Activated CD4-positive, alpha-beta T cell treated with anti-CD3 and anti-CD28 coated beads, Interleukin-2, amount 50 U/mL, for 4 hours (primary cell): ENCODE results near the gene RASSF1.

Source experiments
- DNase-seq, 2 experiments: peaks; one replicate each; pipeline ENCODE4 v3.0.0-alpha.2; 2020

RASSF1 gene

GRCh38 chr3:50365080-50365841, 24.6 kb upstream of the RASSF1 start:
- DNase-seq, result peak; percentile 94 to 95

GRCh38 chr3:50364573-50365079, 24.0 kb upstream of the RASSF1 start:
- no peak for DNase-seq

GRCh38 chr3:50359760-50360110, 19.1 kb upstream of the RASSF1 start:
- no peak for DNase-seq

GRCh38 chr3:50358911-50359759, 18.5 kb upstream of the RASSF1 start, which contains the start of gene TMEM115:
Gene TMEM115, minus strand, starts transcription at chr3:50359521. Its CDS starts 458 bp downstream, at chr3:50359063.
- DNase-seq, result peak; percentile 92 to 93

- no peak for DNase-seq
Measured at GRCh38 chr3:50358355-50358910, 17.8 kb upstream of the RASSF1 start.

DNA sequence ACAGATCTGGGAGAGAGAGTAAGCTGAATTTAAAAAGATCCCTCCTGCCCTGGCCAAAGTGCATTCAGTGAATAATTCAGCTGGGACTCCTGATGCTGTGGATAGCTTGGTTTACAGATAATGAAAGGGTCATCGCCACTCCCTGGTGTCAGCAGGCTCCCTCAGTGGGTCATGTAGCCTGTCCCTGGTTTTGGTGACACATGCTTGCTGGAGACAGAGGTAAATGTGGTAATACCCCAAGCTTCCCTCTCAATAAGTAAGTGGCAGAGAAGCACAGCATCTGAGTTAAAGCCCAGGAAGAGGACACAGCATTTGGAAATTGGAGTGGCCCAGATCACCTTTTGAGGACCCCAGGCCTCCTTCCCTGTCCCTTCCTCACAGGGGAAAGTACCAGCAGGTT, 16.8 kb upstream of the RASSF1 start:
- no peak for DNase-seq

DNA sequence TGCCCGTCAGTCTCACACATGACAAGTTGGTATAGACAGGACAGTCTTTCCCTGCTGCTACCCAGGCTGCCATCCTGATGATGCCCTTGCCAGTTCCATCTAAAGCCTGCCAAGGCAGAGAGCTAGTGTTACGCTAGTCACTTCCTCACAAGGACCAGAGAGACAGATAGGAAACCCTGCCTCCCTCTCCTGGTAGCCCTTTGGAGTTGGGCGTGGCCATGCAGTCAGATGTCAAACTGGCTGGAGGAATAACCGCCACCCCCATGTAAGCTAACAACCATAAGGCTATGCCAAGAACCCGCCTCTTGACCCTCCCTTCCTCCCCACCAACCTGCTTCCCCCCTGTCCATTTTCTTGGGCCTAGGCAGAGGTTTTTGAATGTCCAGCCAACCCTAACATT, 15.9 kb upstream of the RASSF1 start:
- DNase-seq, result no peak

- DNase-seq, result no peak
Measured at GRCh38 chr3:50355829-50356552, 15.4 kb upstream of the RASSF1 start.

GRCh38 chr3:50354850-50355249, 14.2 kb upstream of the RASSF1 start:
- no peak for DNase-seq

DNA sequence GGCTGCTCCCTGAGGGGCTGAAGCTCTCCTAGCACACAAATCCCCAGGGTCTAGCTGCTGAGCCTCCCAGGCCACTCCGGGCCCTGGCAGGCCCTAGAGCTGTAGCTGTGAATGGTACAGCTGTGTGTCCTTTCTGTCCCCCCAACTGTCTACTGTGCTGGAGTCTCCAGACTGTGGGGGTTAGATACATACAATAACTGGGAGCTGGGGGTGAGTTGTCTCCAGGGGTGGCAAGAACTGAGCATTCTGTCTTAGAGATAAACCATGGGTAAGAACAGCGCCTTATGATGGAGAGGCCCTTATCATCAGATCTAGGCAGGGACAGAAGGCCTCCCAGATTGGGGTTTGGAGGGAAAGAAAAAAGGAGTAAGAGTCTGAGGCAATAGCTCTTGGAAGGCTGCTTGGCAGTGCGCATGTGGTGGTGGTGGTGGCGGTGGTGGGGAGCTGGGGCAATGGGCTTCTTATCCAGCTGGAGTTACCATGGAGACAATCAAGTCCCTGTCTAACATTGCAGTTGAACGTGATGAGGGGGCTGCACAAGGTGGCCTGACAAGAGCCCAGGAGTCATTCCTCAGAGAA, 13.6 kb upstream of the RASSF1 start:
- DNase-seq, result no peak

DNA sequence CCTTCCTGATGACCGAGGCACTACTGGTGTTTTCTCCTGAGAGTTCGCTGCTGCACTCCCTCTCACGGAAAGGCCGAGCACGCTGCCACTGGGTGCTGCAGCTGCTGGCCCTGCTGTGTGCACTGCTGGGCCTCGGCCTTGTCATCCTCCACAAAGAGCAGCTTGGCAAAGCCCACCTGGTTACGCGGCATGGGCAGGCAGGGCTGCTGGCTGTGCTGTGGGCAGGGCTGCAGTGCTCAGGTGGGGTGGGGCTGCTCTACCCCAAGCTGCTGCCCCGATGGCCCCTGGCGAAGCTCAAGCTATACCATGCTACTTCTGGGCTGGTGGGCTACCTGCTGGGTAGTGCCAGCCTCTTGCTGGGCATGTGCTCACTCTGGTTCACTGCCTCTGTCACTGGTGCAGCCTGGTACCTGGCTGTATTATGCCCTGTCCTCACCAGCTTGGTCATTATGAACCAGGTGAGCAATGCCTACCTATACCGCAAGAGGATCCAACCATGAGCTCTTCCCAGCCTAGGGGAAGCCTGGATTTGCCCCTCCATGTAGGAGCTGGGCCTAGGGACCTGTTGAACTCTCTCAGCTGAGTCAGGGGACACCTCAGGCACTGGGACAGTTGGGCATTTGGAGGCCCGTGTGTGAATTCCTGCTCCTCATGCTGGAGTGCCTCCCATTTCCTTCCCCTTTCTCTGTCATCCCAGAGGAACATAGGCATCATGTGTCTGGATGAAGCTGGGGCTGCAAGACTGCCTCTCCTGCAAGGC, 12.8 kb upstream of the RASSF1 start:
- no peak for DNase-seq

DNA sequence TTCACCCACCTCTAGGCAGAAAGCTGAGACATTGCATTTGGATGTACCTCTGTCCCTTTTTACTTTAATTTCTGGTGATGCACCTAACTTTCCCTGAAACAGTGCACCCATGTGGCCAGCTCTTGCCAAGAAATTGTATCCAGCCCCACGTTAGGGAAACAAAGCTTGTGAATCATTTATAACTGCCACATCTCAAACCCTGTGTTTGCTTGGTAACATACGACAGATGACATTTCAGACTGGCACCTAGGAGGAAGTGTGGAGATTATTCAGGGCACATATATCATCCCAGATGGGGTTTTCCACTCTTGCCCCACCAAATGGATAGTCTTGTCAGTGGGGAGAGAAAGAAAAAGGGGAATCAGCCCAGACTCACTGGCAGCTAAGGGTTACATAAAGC, 12.1 kb upstream of the RASSF1 start:
- no peak for DNase-seq

DNA sequence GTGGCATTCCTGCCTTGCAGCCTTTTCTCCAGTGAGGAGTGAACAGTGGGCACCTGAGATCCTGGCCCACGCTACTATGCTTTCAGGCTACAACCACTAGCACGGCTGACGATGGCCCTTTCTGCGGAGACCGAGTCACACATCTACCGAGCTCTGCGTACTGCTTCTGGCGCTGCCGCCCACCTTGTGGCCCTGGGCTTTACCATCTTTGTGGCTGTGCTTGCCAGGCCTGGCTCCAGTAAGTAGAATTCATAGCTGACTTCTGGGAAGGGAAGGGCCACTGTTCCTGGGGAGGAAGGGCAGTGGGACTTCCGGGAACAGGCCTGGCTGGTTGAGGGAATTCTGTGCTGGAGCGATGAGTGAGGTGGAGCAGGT, 10.7 kb upstream of the RASSF1 start:
- DNase-seq, result no peak

GRCh38 chr3:50350527-50351322, 10.1 kb upstream of the RASSF1 start, which contains the start of the genes CYB561D2 and NPRL2:
Gene CYB561D2, plus strand, starts transcription at chr3:50350862. Its CDS starts 572 bp downstream, at chr3:50351434.
Gene NPRL2, minus strand, starts transcription at chr3:50350775. Its CDS starts 123 bp downstream, at chr3:50350652.
- peak; percentile 99 for DNase-seq

GRCh38 chr3:50350213-50350526, 9.5 kb upstream of the RASSF1 start:
- DNase-seq, result no peak

DNA sequence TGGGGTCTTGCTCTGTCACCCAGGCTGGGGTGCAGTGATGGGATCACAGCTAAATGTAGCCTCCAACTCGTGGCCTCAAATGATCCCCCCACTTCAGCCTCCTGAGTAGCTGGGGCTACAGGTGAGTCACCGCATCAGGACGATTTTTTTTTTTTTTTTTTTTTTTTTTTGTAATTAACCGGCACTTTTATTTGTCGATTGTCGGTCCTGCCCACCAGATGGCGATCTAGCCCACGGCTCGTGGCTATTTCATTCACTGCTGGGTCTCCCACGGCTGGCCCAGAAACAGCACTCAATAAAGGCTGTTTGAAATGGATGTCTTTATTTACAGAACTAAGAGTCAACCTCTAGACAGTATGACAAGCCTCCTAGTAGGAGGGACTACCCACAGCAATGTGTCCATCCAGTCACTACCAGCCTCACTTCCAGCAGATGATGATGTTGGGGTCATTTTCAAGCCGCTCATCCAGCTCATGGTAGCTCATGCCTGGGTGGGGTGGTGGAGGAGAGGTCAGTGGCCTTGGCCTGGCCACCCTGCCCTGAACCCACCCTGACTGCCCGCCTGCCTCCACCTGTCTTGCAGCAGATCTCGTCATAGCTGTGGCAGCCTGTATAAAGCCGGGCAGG, 6.7 kb upstream of the RASSF1 start:
- peak; percentile 73 to 74 for DNase-seq

DNA sequence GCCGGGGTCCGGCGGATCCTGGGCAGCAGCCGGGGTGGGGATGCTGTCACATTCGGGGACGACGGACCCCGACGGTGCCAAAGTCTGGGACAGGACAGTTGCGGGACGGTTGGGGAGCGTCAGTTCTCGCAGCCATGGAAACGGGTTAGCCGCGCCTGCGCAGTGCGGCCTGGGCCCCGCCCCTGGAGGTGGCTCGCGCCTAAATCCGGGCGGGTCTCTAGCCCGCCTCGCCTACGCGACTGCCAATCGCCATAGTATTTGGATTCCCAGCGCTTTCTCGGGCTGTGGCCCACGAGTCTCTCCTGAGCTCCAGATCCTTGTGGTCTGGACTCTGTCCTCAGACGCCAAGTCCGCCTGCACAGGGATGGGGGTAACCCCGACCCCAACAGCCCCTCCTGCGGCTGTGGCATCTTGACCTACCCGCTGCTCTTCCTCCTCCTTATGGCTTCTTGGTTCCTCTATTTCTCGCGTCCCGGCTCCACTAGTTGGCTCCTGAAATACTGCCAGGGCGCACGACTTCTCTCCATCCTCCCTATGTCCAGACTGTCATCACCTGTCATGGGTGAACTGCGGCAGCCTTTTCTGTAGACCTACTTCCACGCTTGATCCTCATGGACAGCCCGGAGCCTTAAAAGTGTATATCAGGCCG, 5.1 kb upstream of the RASSF1 start, which contains the start of gene ZMYND10:
ZMYND10 (minus strand) TSS at position 147 of the 649 bp plus-strand sequence. CDS start 153 bp downstream, outside the sequence.
- peak; percentile 66 to 69 for DNase-seq

- DNase-seq, result no peak
Measured at GRCh38 chr3:50345008-50345407, 4.4 kb upstream of the RASSF1 start.

- DNase-seq, result no peak
Measured at GRCh38 chr3:50342813-50343633, 2.4 kb upstream of the RASSF1 start.
